ENCODE measurements around the gene SEC24B. TPM values are rescaled to one million over a fixed set of nuclear protein-coding genes. Genes with fewer than 3 reads are reported as not detected.
A peak's percentile ranks its signal among the peaks of the same experiment; 100 is the strongest.

The SEC24B gene
- total RNA-seq, 2 donors from 2014 or later: 42.5 to 48.6 TPM

- H3K4me3 ChIP-seq (ENCODE audit: low read length): peak overlapping the region; percentile 68
- Mint-ChIP-seq H3K4me1 (peaks cover 42% of the 10 kb centered on the region), H3K4me3 (no peak overlapping the region), H3K27me3 (ENCODE audit: insufficient read depth) (no peaks in the 10 kb centered on the region), H3K36me3 (ENCODE audit: low read depth) (no peaks in the 10 kb centered on the region), H3K27ac (peak overlapping the region; percentile 95), H3K9me3 (peaks cover 2% of the 10 kb centered on the region)
- no peak for DNase-seq
- whole genome bisulfite sequencing, 2 experiments (ENCODE audit: insufficient coverage in 1 of 2, insufficient read length in 1 of 2): 100% methylated on average over 1 of the region's 1 CpG
- TF ChIP-seq CTCF (conservative IDR thresholded peaks at IDR 0.05): no peak
- no peaks in the 10 kb centered on the region for H3K27me3 ChIP-seq (ENCODE audit: control insufficient read depth, insufficient read depth, low read length, poor library complexity, severe bottlenecking)
- H3K36me3 ChIP-seq (ENCODE audit: control insufficient read depth, insufficient read depth, low read length): no peaks in the 10 kb centered on the region
- H3K4me1 ChIP-seq (ENCODE audit: control insufficient read depth, insufficient read depth, low read length): peaks cover 17% of the 10 kb centered on the region
- H3K9ac ChIP-seq (ENCODE audit: extremely low read depth, low read length, poor library complexity, severe bottlenecking): peak overlapping the region; percentile 79
- peaks cover 11% of the 10 kb centered on the region for H3K9me3 ChIP-seq (ENCODE audit: control insufficient read depth, low read length)
- peak overlapping the region; percentile 25 for H3K27ac ChIP-seq (ENCODE audit: low read depth, low read length)
Measured at GRCh38 chr4:109418588-109418987, 15.0 kb upstream of the SEC24B start.

- H3K27me3 Mint-ChIP-seq (ENCODE audit: insufficient read depth): no peaks in the 10 kb centered on the region
- peak overlapping the region; percentile 67 for H3K27ac ChIP-seq (ENCODE audit: low read depth, low read length)
- H3K4me3 ChIP-seq (ENCODE audit: low read length): peak overlapping the region; percentile 68
- no peaks in the 10 kb centered on the region for H3K27me3 ChIP-seq (ENCODE audit: control insufficient read depth, insufficient read depth, low read length, poor library complexity, severe bottlenecking)
- H3K9me3 Mint-ChIP-seq: peaks cover 2% of the 10 kb centered on the region
- no peaks in the 10 kb centered on the region for H3K36me3 ChIP-seq (ENCODE audit: control insufficient read depth, insufficient read depth, low read length)
- H3K9me3 ChIP-seq (ENCODE audit: control insufficient read depth, low read length): peaks cover 11% of the 10 kb centered on the region
- WGBS, 2 experiments (ENCODE audit: insufficient coverage in 1 of 2, insufficient read length in 1 of 2): 21 to 65% methylated on average over 2 of the region's 2 CpGs
- DNase-seq: peak; percentile 80
- H3K36me3 Mint-ChIP-seq (ENCODE audit: low read depth): no peaks in the 10 kb centered on the region
- H3K4me1 Mint-ChIP-seq: peaks cover 39% of the 10 kb centered on the region
- peak overlapping the region; percentile 79 for H3K9ac ChIP-seq (ENCODE audit: extremely low read depth, low read length, poor library complexity, severe bottlenecking)
- no peak for TF ChIP-seq CTCF (conservative IDR thresholded peaks at IDR 0.05)
- peak overlapping the region; percentile 40 for H3K4me3 Mint-ChIP-seq
- H3K4me1 ChIP-seq (ENCODE audit: control insufficient read depth, insufficient read depth, low read length): peaks cover 17% of the 10 kb centered on the region
- peak overlapping the region; percentile 95 for H3K27ac Mint-ChIP-seq
Measured at GRCh38 chr4:109419679-109420078, 13.9 kb upstream of the SEC24B start.

- H3K4me3 Mint-ChIP-seq: no peak overlapping the region
- Histone ChIP-seq H3K4me3 (ENCODE audit: low read length) (no peak overlapping the region), H3K4me1 (ENCODE audit: control insufficient read depth, insufficient read depth, low read length) (peaks cover 12% of the 10 kb centered on the region), H3K9me3 (ENCODE audit: control insufficient read depth, low read length) (no peaks in the 10 kb centered on the region), H3K27me3 (ENCODE audit: control insufficient read depth, insufficient read depth, low read length, poor library complexity, severe bottlenecking) (no peaks in the 10 kb centered on the region), H3K27ac (ENCODE audit: low read depth, low read length) (no peak overlapping the region), H3K9ac (ENCODE audit: extremely low read depth, low read length, poor library complexity, severe bottlenecking) (no peak overlapping the region), H3K36me3 (ENCODE audit: control insufficient read depth, insufficient read depth, low read length) (no peaks in the 10 kb centered on the region)
- DNase-seq: no peak
- no peak for TF ChIP-seq CTCF (conservative IDR thresholded peaks at IDR 0.05)
- no peaks in the 10 kb centered on the region for H3K9me3 Mint-ChIP-seq
- 95% methylated on average over 13 to 19 of the region's 19 CpGs for WGBS, 2 experiments (ENCODE audit: insufficient coverage in 1 of 2, insufficient read length in 1 of 2)
- peaks cover 22% of the 10 kb centered on the region for H3K4me1 Mint-ChIP-seq
- no peak overlapping the region for H3K27ac Mint-ChIP-seq
- no peaks in the 10 kb centered on the region for H3K27me3 Mint-ChIP-seq (ENCODE audit: insufficient read depth)
- no peaks in the 10 kb centered on the region for H3K36me3 Mint-ChIP-seq (ENCODE audit: low read depth)
Measured at GRCh38 chr4:109424093-109424841, 9.3 kb upstream of the SEC24B start.

All from endodermal cell (in vitro differentiated cells).